ENCODE data around the gene NAALADL2. TPM values are rescaled to one million over a fixed set of nuclear protein-coding genes. Genes with fewer than 3 reads are reported as not detected.

Gene NAALADL2
- total RNA-seq, 1 donor from 2014 or later, result 9.9 TPM

DNA sequence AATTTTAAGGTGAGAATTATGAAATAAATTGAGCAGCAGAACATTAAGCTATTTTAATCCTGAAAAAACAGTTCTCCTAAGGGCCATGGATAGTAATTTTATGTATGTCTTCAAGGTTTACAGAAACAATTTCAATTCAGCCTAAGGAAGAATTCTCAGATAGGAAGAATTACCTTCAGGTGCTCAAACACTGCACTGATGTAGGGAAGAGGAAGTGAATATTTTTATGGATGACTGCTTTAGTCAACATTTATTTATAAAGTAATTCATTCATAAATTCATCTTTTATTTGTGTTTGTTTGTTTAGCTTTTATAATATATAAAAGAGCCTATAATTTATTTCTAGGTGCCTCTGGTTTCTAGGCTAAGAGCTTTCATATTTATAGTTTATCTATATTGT is 620.7 kb downstream of the NAALADL2 start:
- no peaks in the 10 kb centered on the region for H3K4me1 Mint-ChIP-seq (ENCODE audit: unreplicated experiment)
- no peak for TF ChIP-seq CTCF (conservative IDR thresholded peaks at IDR 0.05)
- no peaks in the 10 kb centered on the region for H3K9me3 Mint-ChIP-seq
- H3K27ac Mint-ChIP-seq, result no peak overlapping the region
- H3K36me3 Mint-ChIP-seq, result no peaks in the 10 kb centered on the region
- no peak for DNase-seq (ENCODE audit: extremely low spot score, unreplicated experiment)
- H3K4me3 Mint-ChIP-seq, result no peak overlapping the region
- no peaks in the 10 kb centered on the region for H3K27me3 Mint-ChIP-seq

- TF ChIP-seq CTCF (conservative IDR thresholded peaks at IDR 0.05), result no peak
- no peak for DNase-seq (ENCODE audit: extremely low spot score, unreplicated experiment)
- H3K27ac Mint-ChIP-seq, result no peak overlapping the region
- no peaks in the 10 kb centered on the region for H3K27me3 Mint-ChIP-seq
- no peak overlapping the region for H3K4me3 Mint-ChIP-seq
- H3K4me1 Mint-ChIP-seq (ENCODE audit: unreplicated experiment), result no peaks in the 10 kb centered on the region
- no peaks in the 10 kb centered on the region for H3K9me3 Mint-ChIP-seq
- no peaks in the 10 kb centered on the region for H3K36me3 Mint-ChIP-seq
Measured at GRCh38 chr3:175484666-175485065, 625.5 kb downstream of the NAALADL2 start.

GRCh38 chr3:175485436-175485835 is 626.3 kb downstream of the NAALADL2 start:
- no peaks in the 10 kb centered on the region for H3K36me3 Mint-ChIP-seq
- no peak for DNase-seq (ENCODE audit: extremely low spot score, unreplicated experiment)
- no peak for TF ChIP-seq CTCF (conservative IDR thresholded peaks at IDR 0.05)
- no peak overlapping the region for H3K27ac Mint-ChIP-seq
- H3K27me3 Mint-ChIP-seq, result no peaks in the 10 kb centered on the region
- no peaks in the 10 kb centered on the region for H3K9me3 Mint-ChIP-seq
- H3K4me3 Mint-ChIP-seq, result no peak overlapping the region
- H3K4me1 Mint-ChIP-seq (ENCODE audit: unreplicated experiment), result no peaks in the 10 kb centered on the region

GRCh38 chr3:175486255-175486654 is 627.1 kb downstream of the NAALADL2 start:
- Mint-ChIP-seq H3K27me3 (no peaks in the 10 kb centered on the region), H3K4me3 (no peak overlapping the region), H3K27ac (no peak overlapping the region), H3K9me3 (no peaks in the 10 kb centered on the region), H3K36me3 (no peaks in the 10 kb centered on the region), H3K4me1 (ENCODE audit: unreplicated experiment) (no peaks in the 10 kb centered on the region)
- no peak for DNase-seq (ENCODE audit: extremely low spot score, unreplicated experiment)
- no peak for TF ChIP-seq CTCF (conservative IDR thresholded peaks at IDR 0.05)

DNA sequence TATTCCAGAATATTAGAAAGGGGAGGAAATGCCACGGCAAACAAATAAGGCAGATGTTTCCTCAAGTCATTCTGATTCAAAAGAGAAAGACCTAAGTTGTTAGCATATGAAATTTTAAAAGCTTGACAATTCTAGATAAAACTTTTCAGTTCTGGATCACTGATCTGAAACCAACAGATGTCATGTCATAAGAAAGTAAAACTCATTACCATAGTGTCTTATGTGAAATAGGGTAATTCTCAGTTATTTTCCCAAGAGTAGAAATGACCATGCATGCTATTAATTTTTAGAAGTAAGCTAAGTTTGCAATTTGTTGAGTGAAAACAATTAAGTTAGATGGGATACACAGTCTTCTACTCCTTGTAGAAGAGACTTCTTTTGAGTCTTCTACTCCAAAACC is 630.3 kb downstream of the NAALADL2 start:
- Mint-ChIP-seq H3K4me1 (ENCODE audit: unreplicated experiment) (peaks cover 7% of the 10 kb centered on the region), H3K36me3 (no peaks in the 10 kb centered on the region), H3K4me3 (no peak overlapping the region), H3K27ac (no peak overlapping the region), H3K9me3 (no peaks in the 10 kb centered on the region), H3K27me3 (no peaks in the 10 kb centered on the region)
- DNase-seq (ENCODE audit: extremely low spot score, unreplicated experiment), result no peak
- TF ChIP-seq CTCF (conservative IDR thresholded peaks at IDR 0.05), result no peak

DNA sequence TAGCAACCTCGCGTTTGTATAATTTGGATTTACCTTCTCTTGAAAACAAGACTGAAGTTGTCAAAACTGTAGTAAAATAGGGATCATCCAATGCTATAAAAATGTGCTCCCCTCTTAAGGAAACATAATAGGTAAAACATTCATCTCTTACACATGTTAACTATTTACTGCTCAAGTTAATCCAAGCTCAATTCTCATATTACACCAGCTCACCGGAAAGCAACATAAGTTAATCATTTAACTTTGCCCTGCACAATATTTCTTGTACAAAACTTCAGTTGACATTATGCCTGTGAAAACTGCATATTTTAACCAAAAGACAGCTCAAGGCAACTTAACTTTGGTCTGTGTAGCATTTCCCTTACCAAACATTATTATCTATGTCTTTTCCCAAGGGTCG is 634.2 kb downstream of the NAALADL2 start:
- TF ChIP-seq CTCF (conservative IDR thresholded peaks at IDR 0.05), result no peak
- Mint-ChIP-seq H3K27me3 (no peaks in the 10 kb centered on the region), H3K4me3 (no peak overlapping the region), H3K9me3 (no peaks in the 10 kb centered on the region), H3K27ac (no peak overlapping the region), H3K36me3 (no peaks in the 10 kb centered on the region), H3K4me1 (ENCODE audit: unreplicated experiment) (peaks cover 7% of the 10 kb centered on the region)
- no peak for DNase-seq (ENCODE audit: extremely low spot score, unreplicated experiment)

Data from type B pancreatic cell (in vitro differentiated cells).